ENCODE results near the gene SAP25.
"Not testable (repeated sequence)": the region's sequence is repeated elsewhere in the genome, so short reads cannot be mapped to it uniquely, and the experiment has no call there.

The SAP25 gene

GRCh38 chr7:100572281-100572948, 1.3 kb downstream of the SAP25 start:
- Histone ChIP-seq H3K9ac (ENCODE audit: low read depth, low read length) (no peak overlapping the region), H3K36me3 (ENCODE audit: insufficient read depth, low read length) (peaks cover 33% of the 10 kb centered on the region), H3K4me1 (ENCODE audit: control insufficient read depth, insufficient read depth, low read length) (peaks cover 14% of the 10 kb centered on the region), H3K4me2 (ENCODE audit: low read length) (no peak overlapping the region), H3K27me3 (ENCODE audit: control insufficient read depth, insufficient read depth, low read length) (no peaks in the 10 kb centered on the region), H3K4me3 (ENCODE audit: low read length) (no peak overlapping the region), H3K9me3 (replicated peaks; ENCODE audit: low read length) (no peaks in the 10 kb centered on the region)

- Histone ChIP-seq H3K4me2 (ENCODE audit: low read length) (no peak overlapping the region), H3K4me3 (ENCODE audit: low read length) (no peak overlapping the region), H3K4me1 (ENCODE audit: control insufficient read depth, insufficient read depth, low read length) (peaks cover 17% of the 10 kb centered on the region), H3K36me3 (ENCODE audit: insufficient read depth, low read length) (peaks cover 27% of the 10 kb centered on the region), H3K27me3 (ENCODE audit: control insufficient read depth, insufficient read depth, low read length) (no peaks in the 10 kb centered on the region), H3K9ac (ENCODE audit: low read depth, low read length) (no peak overlapping the region), H3K9me3 (replicated peaks; ENCODE audit: low read length) (no peaks in the 10 kb centered on the region)
These were observed 1.9 kb downstream of the SAP25 start for GRCh38 chr7:100571829-100572116.

GRCh38 chr7:100570954-100571828, 2.5 kb downstream of the SAP25 start:
- Histone ChIP-seq H3K9me3 (replicated peaks; ENCODE audit: low read length) (no peaks in the 10 kb centered on the region), H3K4me2 (ENCODE audit: low read length) (no peak overlapping the region), H3K27me3 (ENCODE audit: control insufficient read depth, insufficient read depth, low read length) (no peaks in the 10 kb centered on the region), H3K4me3 (ENCODE audit: low read length) (no peak overlapping the region), H3K9ac (ENCODE audit: low read depth, low read length) (no peak overlapping the region), H3K4me1 (ENCODE audit: control insufficient read depth, insufficient read depth, low read length) (peaks cover 17% of the 10 kb centered on the region), H3K36me3 (ENCODE audit: insufficient read depth, low read length) (peaks cover 23% of the 10 kb centered on the region)

- Histone ChIP-seq H3K9me3 (replicated peaks; ENCODE audit: low read length) (no peaks in the 10 kb centered on the region), H3K4me1 (ENCODE audit: control insufficient read depth, insufficient read depth, low read length) (peaks cover 17% of the 10 kb centered on the region), H3K4me3 (ENCODE audit: low read length) (peak overlapping the region; percentile 59), H3K4me2 (ENCODE audit: low read length) (peak overlapping the region; percentile 90), H3K9ac (ENCODE audit: low read depth, low read length) (peak overlapping the region; percentile 35), H3K36me3 (ENCODE audit: insufficient read depth, low read length) (peaks cover 8% of the 10 kb centered on the region), H3K27me3 (ENCODE audit: control insufficient read depth, insufficient read depth, low read length) (no peaks in the 10 kb centered on the region)
These were observed 4.5 kb downstream of the SAP25 start for GRCh38 chr7:100568896-100569844.

- Histone ChIP-seq H3K36me3 (ENCODE audit: insufficient read depth, low read length) (peaks cover 7% of the 10 kb centered on the region), H3K4me1 (ENCODE audit: control insufficient read depth, insufficient read depth, low read length) (peaks cover 17% of the 10 kb centered on the region), H3K4me2 (ENCODE audit: low read length) (no peak overlapping the region), H3K9me3 (replicated peaks; ENCODE audit: low read length) (no peaks in the 10 kb centered on the region), H3K9ac (ENCODE audit: low read depth, low read length) (no peak overlapping the region), H3K27me3 (ENCODE audit: control insufficient read depth, insufficient read depth, low read length) (no peaks in the 10 kb centered on the region), H3K4me3 (ENCODE audit: low read length) (no peak overlapping the region)
These were observed 5.4 kb downstream of the SAP25 start for GRCh38 chr7:100568176-100568895.

GRCh38 chr7:100567751-100568175, 5.9 kb downstream of the SAP25 start:
- Histone ChIP-seq H3K4me1 (ENCODE audit: control insufficient read depth, insufficient read depth, low read length) (peaks cover 17% of the 10 kb centered on the region), H3K36me3 (ENCODE audit: insufficient read depth, low read length) (peaks cover 12% of the 10 kb centered on the region), H3K9me3 (replicated peaks; ENCODE audit: low read length) (no peaks in the 10 kb centered on the region), H3K4me3 (ENCODE audit: low read length) (no peak overlapping the region), H3K27me3 (ENCODE audit: control insufficient read depth, insufficient read depth, low read length) (no peaks in the 10 kb centered on the region), H3K9ac (ENCODE audit: low read depth, low read length) (no peak overlapping the region), H3K4me2 (ENCODE audit: low read length) (no peak overlapping the region)

GRCh38 chr7:100567031-100567730, 6.5 kb downstream of the SAP25 start:
- H3K9me3 ChIP-seq (replicated peaks; ENCODE audit: low read length) = no peaks in the 10 kb centered on the region
- no peak overlapping the region for H3K9ac ChIP-seq (ENCODE audit: low read depth, low read length)
- no peak overlapping the region for H3K4me3 ChIP-seq (ENCODE audit: low read length)
- no peaks in the 10 kb centered on the region for H3K27me3 ChIP-seq (ENCODE audit: control insufficient read depth, insufficient read depth, low read length)
- H3K36me3 ChIP-seq (ENCODE audit: insufficient read depth, low read length) = peaks cover 13% of the 10 kb centered on the region
- H3K4me2 ChIP-seq (ENCODE audit: low read length) = no peak overlapping the region
- H3K4me1 ChIP-seq (ENCODE audit: control insufficient read depth, insufficient read depth, low read length) = peaks cover 17% of the 10 kb centered on the region

- Histone ChIP-seq H3K27me3 (ENCODE audit: control insufficient read depth, insufficient read depth, low read length) (no peaks in the 10 kb centered on the region), H3K4me3 (ENCODE audit: low read length) (no peak overlapping the region), H3K4me2 (ENCODE audit: low read length) (no peak overlapping the region), H3K9me3 (replicated peaks; ENCODE audit: low read length) (no peaks in the 10 kb centered on the region), H3K9ac (ENCODE audit: low read depth, low read length) (no peak overlapping the region), H3K36me3 (ENCODE audit: insufficient read depth, low read length) (peaks cover 20% of the 10 kb centered on the region), H3K4me1 (ENCODE audit: control insufficient read depth, insufficient read depth, low read length) (peaks cover 17% of the 10 kb centered on the region)
These were observed 7.6 kb downstream of the SAP25 start for GRCh38 chr7:100566018-100566531.

- H3K27me3 ChIP-seq (ENCODE audit: control insufficient read depth, insufficient read depth, low read length) = no peaks in the 10 kb centered on the region
- peaks cover 14% of the 10 kb centered on the region for H3K4me1 ChIP-seq (ENCODE audit: control insufficient read depth, insufficient read depth, low read length)
- no peak overlapping the region for H3K4me2 ChIP-seq (ENCODE audit: low read length)
- no peak overlapping the region for H3K9ac ChIP-seq (ENCODE audit: low read depth, low read length)
- H3K9me3 ChIP-seq (replicated peaks; ENCODE audit: low read length) = no peaks in the 10 kb centered on the region
- no peak overlapping the region for H3K4me3 ChIP-seq (ENCODE audit: low read length)
- H3K36me3 ChIP-seq (ENCODE audit: insufficient read depth, low read length) = peaks cover 20% of the 10 kb centered on the region
These were observed 8.5 kb downstream of the SAP25 start for GRCh38 chr7:100565133-100565571.

- not testable (repeated sequence) for H3K9ac ChIP-seq (ENCODE audit: low read depth, low read length); H3K27me3 ChIP-seq (ENCODE audit: control insufficient read depth, insufficient read depth, low read length); H3K9me3 ChIP-seq (replicated peaks; ENCODE audit: low read length); H3K4me1 ChIP-seq (ENCODE audit: control insufficient read depth, insufficient read depth, low read length); H3K4me2 ChIP-seq (ENCODE audit: low read length); H3K4me3 ChIP-seq (ENCODE audit: low read length)
- H3K36me3 ChIP-seq (ENCODE audit: insufficient read depth, low read length) = peaks cover 20% of the 10 kb centered on the region
These were observed 9.3 kb downstream of the SAP25 start for GRCh38 chr7:100564405-100564804.
